HepG2 (cell line): ENCODE data around the gene PPIB. TPM values are rescaled to one million over a fixed set of nuclear protein-coding genes. Genes with fewer than 3 reads are reported as not detected.

Experiments
- AGO2 ChIP-seq: fragments of 200-400 bp; formaldehyde crosslinking; optimal IDR thresholded peaks from 2 replicates; pipeline ENCODE3; 2017; ENCODE audit warnings: mild to moderate bottlenecking, low read depth, low read length, moderate library complexity
- ARNT2 ChIP-seq: sonication (generic); formaldehyde crosslinking; IDR thresholded peaks from 2 replicates; pipeline ENCODE4 v1.8.0; 2022; ENCODE audit warnings: mild to moderate bottlenecking, low read depth, missing genetic modification reagents, moderate library complexity
- JDP2 ChIP-seq: sonication (generic); formaldehyde crosslinking; IDR thresholded peaks from 2 replicates; pipeline ENCODE4 v1.8.1; 2022; ENCODE audit warnings: missing genetic modification reagents, borderline replicate concordance
- KDM5A ChIP-seq: fragments of 200-600 bp; sonication (generic); IDR thresholded peaks from 2 replicates; pipeline ENCODE4 v1.7.0; 2018; ENCODE audit warnings: antibody characterized with exemption, mild to moderate bottlenecking, low read length, borderline replicate concordance
- MTA3 ChIP-seq: sonication (generic); formaldehyde crosslinking; IDR thresholded peaks from 2 replicates; pipeline ENCODE4 v1.4.0; 2020; ENCODE audit warnings: missing genetic modification reagents
- NFE2 ChIP-seq: sonication (generic); formaldehyde crosslinking; IDR thresholded peaks from 2 replicates; pipeline ENCODE4 v1.4.0; 2020; ENCODE audit warnings: missing genetic modification reagents
- NFKB2 ChIP-seq: sonication (generic); formaldehyde crosslinking; IDR thresholded peaks from 2 replicates; pipeline ENCODE4 v1.4.0; 2020; ENCODE audit warnings: missing genetic modification reagents, borderline replicate concordance
- PAX8 ChIP-seq: sonication (generic); formaldehyde crosslinking; IDR thresholded peaks from 2 replicates; pipeline ENCODE4 v1.8.0; 2022; ENCODE audit warnings: mild to moderate bottlenecking, missing genetic modification reagents, borderline replicate concordance
- RFX5 ChIP-seq: IDR thresholded peaks from 2 replicates; pipeline ENCODE4 v1.6.1; 2011; ENCODE audit warnings: low read depth, low read length, improper control_type of control experiment
- SIX1 ChIP-seq: sonication (generic); formaldehyde crosslinking; IDR thresholded peaks from 2 replicates; pipeline ENCODE4 v1.4.0; 2020; ENCODE audit warnings: missing genetic modification reagents, borderline replicate concordance
- SMC3 ChIP-seq: IDR thresholded peaks from 2 replicates; pipeline ENCODE4 v1.6.1; 2011; ENCODE audit warnings: low read length, improper control_type of control experiment
- TP53 ChIP-seq: sonication (generic); formaldehyde crosslinking; conservative IDR thresholded peaks from 2 replicates; pipeline ENCODE4 v1.4.0; 2020; ENCODE audit warnings: missing genetic modification reagents
- ZC3H13 ChIP-seq: sonication (generic); formaldehyde crosslinking; IDR thresholded peaks from 2 replicates; pipeline ENCODE4 v1.8.1; 2023; ENCODE audit warnings: mild to moderate bottlenecking, missing genetic modification reagents, moderate library complexity
- ZNF256 ChIP-seq: sonication (generic); formaldehyde crosslinking; conservative IDR thresholded peaks from 2 replicates; pipeline ENCODE4 v1.4.0; 2020; ENCODE audit warnings: missing genetic modification reagents
- ZNF343 ChIP-seq: sonication (generic); formaldehyde crosslinking; IDR thresholded peaks from 2 replicates; pipeline ENCODE4 v1.4.0; 2020; ENCODE audit warnings: mild to moderate bottlenecking, missing genetic modification reagents
- ZNF350 ChIP-seq: sonication (generic); formaldehyde crosslinking; IDR thresholded peaks from 2 replicates; pipeline ENCODE4 v1.4.0; 2020; ENCODE audit warnings: mild to moderate bottlenecking, low read depth, missing genetic modification reagents, borderline replicate concordance
- ZNF644 ChIP-seq: IDR thresholded peaks from 2 replicates; pipeline ENCODE4 v1.6.1; 2016; ENCODE audit warnings: low read depth
- ZNF777 ChIP-seq: sonication (generic); formaldehyde crosslinking; IDR thresholded peaks from 2 replicates; pipeline ENCODE4 v1.4.0; 2020; ENCODE audit warnings: missing genetic modification reagents
- polyA plus RNA-seq, 8 experiments: library from polyadenylated mRNA; depleted of rRNA in 3 of 8; stranded (reverse) in 7 of 8; unstranded in 1 of 8; fragments of >200 nt; fragmentation: Illumina TruSeq in 4 of 8; extraction: Trizol in 4 of 8; gene quantifications; 2 replicates each; pipeline versions ENCODE4 v1.2.1 to v1.2.3, GENCODE V29; 2011 to 2016; ENCODE audit warnings: low read depth in 4 of 8, missing spikeins in 1 of 8, mixed read lengths in 1 of 8; ENCODE audit not compliant: insufficient read depth in 1 of 8
- total RNA-seq, 5 experiments: library from RNA; depleted of rRNA; stranded (reverse); fragments of >200 nt; fragmentation: Illumina TruSeq; extraction: Trizol; gene quantifications; 2 replicates each; pipeline ENCODE4 v1.2.3, GENCODE V29; 2016; ENCODE audit warnings: low read depth in 1 of 5
- TF ChIP-seq, protein P1 (sequence below): sonication (generic); formaldehyde crosslinking; IDR thresholded peaks from 2 replicates; pipeline ENCODE4 v1.5.0; 2020; ENCODE audit warnings: missing genetic modification reagents
- TF ChIP-seq, protein P2 (sequence below): sonication (generic); formaldehyde crosslinking; IDR thresholded peaks from 2 replicates; pipeline ENCODE4 v1.4.0; 2020; ENCODE audit warnings: missing genetic modification reagents, borderline replicate concordance
- TF ChIP-seq, protein P3 (sequence below): sonication (generic); formaldehyde crosslinking; IDR thresholded peaks from 2 replicates; pipeline ENCODE4 v1.9.0; 2021; ENCODE audit warnings: missing genetic modification reagents, borderline replicate concordance

PPIB gene
- total and polyA plus RNA-seq, 2 of the 13 experiments (the other 11 are each of a cell fraction or from before 2014, with no cell fraction given): 780 to 882 TPM

DNA sequence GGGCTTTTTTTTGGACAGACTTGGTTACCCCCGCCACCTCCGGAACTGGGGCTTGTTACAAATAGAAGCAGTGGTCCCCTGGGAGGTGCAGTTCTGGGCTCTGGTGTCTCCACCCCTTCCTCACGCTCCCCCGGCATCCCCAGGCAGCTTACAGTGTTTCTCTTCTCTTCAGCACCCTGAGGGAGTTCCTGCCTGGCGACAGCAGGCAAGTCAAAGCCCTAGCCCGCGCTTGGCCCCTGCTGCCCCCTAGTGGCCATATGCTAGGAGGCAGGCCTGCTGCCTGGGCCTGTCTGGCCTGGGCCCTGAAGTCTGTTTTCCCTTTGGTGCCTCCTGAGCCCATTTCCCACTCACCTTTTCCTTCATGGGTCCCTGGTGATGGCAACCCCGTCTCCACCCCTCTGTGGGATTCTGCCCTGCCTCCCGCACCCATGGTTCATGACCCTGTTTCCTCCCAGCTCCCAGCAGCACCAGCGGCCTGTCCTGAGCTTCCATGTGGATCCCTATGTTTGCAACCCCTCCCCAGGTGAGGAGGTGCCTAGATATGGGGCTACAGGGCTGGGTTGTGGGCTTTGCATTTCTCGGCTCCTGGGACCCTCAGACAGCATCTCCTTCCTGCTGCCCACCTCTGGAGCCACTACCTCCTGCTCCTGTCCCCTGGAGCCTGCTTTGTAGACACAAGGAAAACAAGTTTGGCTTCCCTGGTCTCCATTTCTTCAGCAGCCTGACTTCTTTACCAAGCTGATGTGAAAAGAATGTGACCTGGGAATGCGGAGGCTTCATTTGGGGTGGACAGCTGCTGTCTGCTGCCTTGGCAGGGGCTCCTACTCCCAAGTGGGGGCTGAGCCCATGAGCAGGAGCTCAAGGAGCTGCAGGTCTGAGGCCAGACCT is 9.1 kb downstream of the PPIB start (continued):
- TF ChIP-seq AGO2 (peak; percentile 99), ZNF350 (no peak; the same call in 1 of the 2 replicates), SMC3 (no peak; the same call in 1 of the 2 replicates), SIX1 (CRISPR knock-in tag) (no peak), ZC3H13 (peak; percentile 87), ZNF777 (CRISPR knock-in tag) (no peak), PAX8 (CRISPR knock-in tag) (no peak), TP53 (CRISPR knock-in tag) (no peak), ZNF343 (CRISPR knock-in tag) (no peak), ZNF256 (CRISPR knock-in tag) (no peak), KDM5A (no peak), ZNF644 (CRISPR knock-in tag) (no peak), MTA3 (CRISPR knock-in tag) (no peak), NFKB2 (CRISPR knock-in tag) (0 out of 2 replicates have a peak, but pooled peaks have one; percentile 68), RFX5 (peak; percentile 74), NFE2 (CRISPR knock-in tag) (no peak), ARNT2 (peak; percentile 68; the same call in 1 of the 2 replicates), JDP2 (CRISPR knock-in tag) (no peak)
- TF ChIP-seq, protein P1, sequence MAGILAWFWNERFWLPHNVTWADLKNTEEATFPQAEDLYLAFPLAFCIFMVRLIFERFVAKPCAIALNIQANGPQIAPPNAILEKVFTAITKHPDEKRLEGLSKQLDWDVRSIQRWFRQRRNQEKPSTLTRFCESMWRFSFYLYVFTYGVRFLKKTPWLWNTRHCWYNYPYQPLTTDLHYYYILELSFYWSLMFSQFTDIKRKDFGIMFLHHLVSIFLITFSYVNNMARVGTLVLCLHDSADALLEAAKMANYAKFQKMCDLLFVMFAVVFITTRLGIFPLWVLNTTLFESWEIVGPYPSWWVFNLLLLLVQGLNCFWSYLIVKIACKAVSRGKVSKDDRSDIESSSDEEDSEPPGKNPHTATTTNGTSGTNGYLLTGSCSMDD (CRISPR knock-in tag): no peak
- TF ChIP-seq, protein P2, sequence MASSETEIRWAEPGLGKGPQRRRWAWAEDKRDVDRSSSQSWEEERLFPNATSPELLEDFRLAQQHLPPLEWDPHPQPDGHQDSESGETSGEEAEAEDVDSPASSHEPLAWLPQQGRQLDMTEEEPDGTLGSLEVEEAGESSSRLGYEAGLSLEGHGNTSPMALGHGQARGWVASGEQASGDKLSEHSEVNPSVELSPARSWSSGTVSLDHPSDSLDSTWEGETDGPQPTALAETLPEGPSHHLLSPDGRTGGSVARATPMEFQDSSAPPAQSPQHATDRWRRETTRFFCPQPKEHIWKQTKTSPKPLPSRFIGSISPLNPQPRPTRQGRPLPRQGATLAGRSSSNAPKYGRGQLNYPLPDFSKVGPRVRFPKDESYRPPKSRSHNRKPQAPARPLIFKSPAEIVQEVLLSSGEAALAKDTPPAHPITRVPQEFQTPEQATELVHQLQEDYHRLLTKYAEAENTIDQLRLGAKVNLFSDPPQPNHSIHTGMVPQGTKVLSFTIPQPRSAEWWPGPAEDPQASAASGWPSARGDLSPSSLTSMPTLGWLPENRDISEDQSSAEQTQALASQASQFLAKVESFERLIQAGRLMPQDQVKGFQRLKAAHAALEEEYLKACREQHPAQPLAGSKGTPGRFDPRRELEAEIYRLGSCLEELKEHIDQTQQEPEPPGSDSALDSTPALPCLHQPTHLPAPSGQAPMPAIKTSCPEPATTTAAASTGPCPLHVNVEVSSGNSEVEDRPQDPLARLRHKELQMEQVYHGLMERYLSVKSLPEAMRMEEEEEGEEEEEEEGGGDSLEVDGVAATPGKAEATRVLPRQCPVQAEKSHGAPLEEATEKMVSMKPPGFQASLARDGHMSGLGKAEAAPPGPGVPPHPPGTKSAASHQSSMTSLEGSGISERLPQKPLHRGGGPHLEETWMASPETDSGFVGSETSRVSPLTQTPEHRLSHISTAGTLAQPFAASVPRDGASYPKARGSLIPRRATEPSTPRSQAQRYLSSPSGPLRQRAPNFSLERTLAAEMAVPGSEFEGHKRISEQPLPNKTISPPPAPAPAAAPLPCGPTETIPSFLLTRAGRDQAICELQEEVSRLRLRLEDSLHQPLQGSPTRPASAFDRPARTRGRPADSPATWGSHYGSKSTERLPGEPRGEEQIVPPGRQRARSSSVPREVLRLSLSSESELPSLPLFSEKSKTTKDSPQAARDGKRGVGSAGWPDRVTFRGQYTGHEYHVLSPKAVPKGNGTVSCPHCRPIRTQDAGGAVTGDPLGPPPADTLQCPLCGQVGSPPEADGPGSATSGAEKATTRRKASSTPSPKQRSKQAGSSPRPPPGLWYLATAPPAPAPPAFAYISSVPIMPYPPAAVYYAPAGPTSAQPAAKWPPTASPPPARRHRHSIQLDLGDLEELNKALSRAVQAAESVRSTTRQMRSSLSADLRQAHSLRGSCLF (CRISPR knock-in tag): no peak
- TF ChIP-seq, protein P3, sequence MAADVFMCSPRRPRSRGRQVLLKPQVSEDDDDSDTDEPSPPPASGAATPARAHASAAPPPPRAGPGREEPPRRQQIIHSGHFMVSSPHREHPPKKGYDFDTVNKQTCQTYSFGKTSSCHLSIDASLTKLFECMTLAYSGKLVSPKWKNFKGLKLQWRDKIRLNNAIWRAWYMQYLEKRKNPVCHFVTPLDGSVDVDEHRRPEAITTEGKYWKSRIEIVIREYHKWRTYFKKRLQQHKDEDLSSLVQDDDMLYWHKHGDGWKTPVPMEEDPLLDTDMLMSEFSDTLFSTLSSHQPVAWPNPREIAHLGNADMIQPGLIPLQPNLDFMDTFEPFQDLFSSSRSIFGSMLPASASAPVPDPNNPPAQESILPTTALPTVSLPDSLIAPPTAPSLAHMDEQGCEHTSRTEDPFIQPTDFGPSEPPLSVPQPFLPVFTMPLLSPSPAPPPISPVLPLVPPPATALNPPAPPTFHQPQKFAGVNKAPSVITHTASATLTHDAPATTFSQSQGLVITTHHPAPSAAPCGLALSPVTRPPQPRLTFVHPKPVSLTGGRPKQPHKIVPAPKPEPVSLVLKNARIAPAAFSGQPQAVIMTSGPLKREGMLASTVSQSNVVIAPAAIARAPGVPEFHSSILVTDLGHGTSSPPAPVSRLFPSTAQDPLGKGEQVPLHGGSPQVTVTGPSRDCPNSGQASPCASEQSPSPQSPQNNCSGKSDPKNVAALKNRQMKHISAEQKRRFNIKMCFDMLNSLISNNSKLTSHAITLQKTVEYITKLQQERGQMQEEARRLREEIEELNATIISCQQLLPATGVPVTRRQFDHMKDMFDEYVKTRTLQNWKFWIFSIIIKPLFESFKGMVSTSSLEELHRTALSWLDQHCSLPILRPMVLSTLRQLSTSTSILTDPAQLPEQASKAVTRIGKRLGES (CRISPR knock-in tag): no peak
